Karpas-422 (cell line): ENCODE measurements around the gene NRARP. TPM values are rescaled to one million over a fixed set of nuclear protein-coding genes. Genes with fewer than 3 reads are reported as not detected.

Experiments
- DNase-seq: peaks from one replicate; pipeline ENCODE4 v3.0.0-alpha.2; 2015
- H2AFZ ChIP-seq: fragments of 200-600 bp; sonication (generic); 2 replicates; pipeline ENCODE4 v1.6.1; 2014; ENCODE audit warnings: antibody characterized with exemption, low read length, mixed read lengths
- H3K27ac ChIP-seq: fragments of 200-600 bp; sonication (generic); 2 replicates; pipeline ENCODE4 v1.5.1; 2014; ENCODE audit warnings: mild to moderate bottlenecking, low read length, moderate library complexity
- H3K27me3 ChIP-seq: fragments of 200-600 bp; sonication (generic); 2 replicates; pipeline ENCODE4 v1.6.1; 2014; ENCODE audit warnings: low read length, mixed read lengths
- H3K36me3 ChIP-seq: fragments of 200-600 bp; sonication (generic); 2 replicates; pipeline ENCODE4 v1.6.1; 2014; ENCODE audit warnings: low read length, mixed read lengths; ENCODE audit not compliant: insufficient read depth
- H3K4me1 ChIP-seq: fragments of 200-600 bp; sonication (generic); 2 replicates; pipeline ENCODE4 v1.6.1; 2014; ENCODE audit warnings: mild to moderate bottlenecking, low read length, mixed read lengths
- H3K4me2 ChIP-seq: fragments of 200-600 bp; sonication (generic); 2 replicates; pipeline ENCODE4 v1.6.1; 2014; ENCODE audit warnings: low read length, low read depth, mild to moderate bottlenecking; ENCODE audit not compliant: poor library complexity, severe bottlenecking
- H3K4me3 ChIP-seq: fragments of 200-600 bp; sonication (generic); 2 replicates; pipeline ENCODE4 v1.5.1; 2014; ENCODE audit warnings: mild to moderate bottlenecking, antibody characterized with exemption, low read length, mixed read lengths
- H3K79me2 ChIP-seq: fragments of 200-600 bp; sonication (generic); 2 replicates; pipeline ENCODE4 v1.6.1; 2014; ENCODE audit warnings: mild to moderate bottlenecking, low read length, mixed read lengths
- H3K9ac ChIP-seq: fragments of 200-600 bp; sonication (generic); 2 replicates; pipeline ENCODE4 v1.6.0; 2014; ENCODE audit warnings: low read length
- H3K9me2 ChIP-seq: fragments of 200-600 bp; sonication (generic), shearing (Covaris generic); replicated peaks from 2 replicates; pipeline ENCODE4 v1.6.0; 2014; ENCODE audit warnings: mild to moderate bottlenecking, low read length, moderate library complexity; ENCODE audit not compliant: insufficient read depth
- H3K9me3 ChIP-seq: fragments of 300-700, 200-600 bp; sonication (generic); 2 replicates; pipeline ENCODE4 v1.6.1; 2014; ENCODE audit warnings: low read length, mixed read lengths
- H4K20me1 ChIP-seq: fragments of 200-600 bp; sonication (generic); 2 replicates; pipeline ENCODE4 v1.6.1; 2014; ENCODE audit warnings: mild to moderate bottlenecking, antibody characterized with exemption, low read length, low read depth; ENCODE audit not compliant: insufficient read depth
- total RNA-seq: library from RNA; depleted of rRNA; stranded (reverse); fragments of >200 nt; shearing (Covaris generic); gene quantifications from 2 replicates; pipeline ENCODE4 v1.2.3, GENCODE V29; 2014; ENCODE audit warnings: low replicate concordance; rRNA removed

NRARP gene
- total RNA-seq, 1 experiment from 2014 or later: 1.4 TPM

DNA sequence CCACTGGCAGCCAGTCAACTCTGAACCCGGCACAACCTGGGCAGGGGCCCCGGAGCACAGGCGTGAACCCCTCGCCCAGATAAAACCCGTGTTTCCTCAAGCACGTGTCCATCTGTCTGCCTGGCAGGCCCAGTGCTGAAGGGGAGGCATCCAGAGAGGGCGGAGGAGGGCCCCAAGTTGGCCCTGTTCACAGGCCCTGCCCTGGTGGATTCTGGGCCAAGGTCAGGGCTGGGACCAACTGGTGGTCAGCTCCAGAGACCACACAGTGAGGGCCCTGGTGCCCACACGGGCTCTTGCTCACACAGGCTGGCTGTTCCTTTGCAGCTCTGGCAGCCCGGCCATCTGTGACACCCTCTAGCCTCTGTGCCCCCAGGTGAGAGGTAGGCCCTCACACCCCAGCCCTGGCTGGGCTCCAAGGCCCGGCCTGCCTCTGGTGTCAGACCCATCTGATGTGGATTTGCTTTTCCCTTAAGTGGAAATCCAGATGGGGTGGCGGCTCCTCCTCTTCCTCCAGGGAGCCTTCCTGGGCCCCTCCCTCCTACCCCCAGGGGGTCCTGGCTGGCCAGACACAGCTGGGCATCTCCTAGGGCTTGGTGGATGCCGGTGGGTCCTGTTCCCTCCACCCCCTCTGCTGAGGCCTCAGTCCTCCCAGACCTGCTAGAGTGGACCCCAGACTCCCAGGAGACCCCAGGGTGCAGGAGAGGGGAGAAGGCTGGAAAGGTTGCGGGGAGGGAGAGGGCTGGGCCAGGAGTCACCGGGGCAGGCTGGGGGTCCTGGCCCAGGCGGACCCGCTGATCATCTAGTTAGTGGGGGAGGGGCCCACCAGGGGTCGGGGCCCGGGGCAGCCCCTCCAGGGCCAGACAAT, 51.5 kb downstream of the NRARP start:
- H3K4me2 ChIP-seq: no peak overlapping the region
- no peak overlapping the region for H3K4me3 ChIP-seq
- no peak overlapping the region for H3K9ac ChIP-seq
- H3K9me3 ChIP-seq: no peaks in the 10 kb centered on the region
- H2AFZ ChIP-seq: no peak overlapping the region
- no peaks in the 10 kb centered on the region for H3K9me2 ChIP-seq
- peaks cover 31% of the 10 kb centered on the region for H3K4me1 ChIP-seq
- H3K36me3 ChIP-seq: no peaks in the 10 kb centered on the region
- H3K27ac ChIP-seq: no peak overlapping the region
- peaks cover 3% of the 10 kb centered on the region for H3K79me2 ChIP-seq
- DNase-seq: no peak
- no peaks in the 10 kb centered on the region for H3K27me3 ChIP-seq
- H4K20me1 ChIP-seq: 0 out of 2 replicates have a peak, but pooled peaks cover under 1% of the 10 kb centered on the region

Other genes with a start within 250 kb of the NRARP start
- gene ENTPD2, start 248.2 kb downstream of the NRARP start, total RNA-seq: not detected in 2 replicates
- gene SAPCD2, start 231.7 kb downstream of the NRARP start, total RNA-seq: 18.6 and 53.2 TPM in 2 replicates
- 15.1 and 26.2 TPM in 2 replicates for gene UAP1L1, start 224.8 kb downstream of the NRARP start, total RNA-seq
- gene MAN1B1, start 215.3 kb downstream of the NRARP start, total RNA-seq: 28.9 and 58.1 TPM in 2 replicates
- 114 and 237 TPM in 2 replicates for gene DPP7, start 187.5 kb downstream of the NRARP start, total RNA-seq
- not detected in 2 replicates for gene GRIN1, start 163.1 kb downstream of the NRARP start, total RNA-seq
- gene LRRC26, start 132.2 kb downstream of the NRARP start, total RNA-seq: not detected in 2 replicates
- gene TMEM210, start 130.2 kb downstream of the NRARP start, total RNA-seq: not detected in 2 replicates
- 16.8 and 28.0 TPM in 2 replicates for gene ANAPC2, start 113.7 kb downstream of the NRARP start, total RNA-seq
- gene SSNA1, start 113.6 kb downstream of the NRARP start, total RNA-seq: 48.9 and 101 TPM in 2 replicates
- gene TPRN, start 101.5 kb downstream of the NRARP start, total RNA-seq: 5.7 and 15.2 TPM in 2 replicates
- 30.6 and 39.8 TPM in 2 replicates for gene TMEM203, start 96.6 kb downstream of the NRARP start, total RNA-seq
- 7.8 and 13.1 TPM in 2 replicates for gene NDOR1, start 96.6 kb downstream of the NRARP start, total RNA-seq
- gene RNF208, start 80.0 kb downstream of the NRARP start, total RNA-seq: 0.26 and 0.36 TPM in 2 replicates
- gene CYSRT1, start 77.1 kb downstream of the NRARP start, total RNA-seq: 0.75 and 1.2 TPM in 2 replicates
- gene RNF224, start 74.8 kb downstream of the NRARP start, total RNA-seq: 0.37 TPM in 1 of 2 replicates, not detected in the other
- gene SLC34A3, start 71.4 kb downstream of the NRARP start, total RNA-seq: not detected in 2 replicates
- 97.1 and 152 TPM in 2 replicates for gene TUBB4B, start 61.0 kb downstream of the NRARP start, total RNA-seq
- 0.61 and 0.86 TPM in 2 replicates for gene STPG3, start 51.0 kb downstream of the NRARP start, total RNA-seq
- 17.8 and 42.7 TPM in 2 replicates for gene NELFB, start 46.9 kb downstream of the NRARP start, total RNA-seq
- gene TOR4A, start 24.5 kb downstream of the NRARP start, total RNA-seq: 8.8 and 19.2 TPM in 2 replicates
- 2.8 and 7.8 TPM in 2 replicates for gene EXD3, start 120.9 kb upstream of the NRARP start, total RNA-seq
- 0.51 TPM in 1 of 2 replicates, not detected in the other for gene NOXA1, start 121.1 kb upstream of the NRARP start, total RNA-seq
- not detected in 2 replicates for gene ENTPD8, start 139.1 kb upstream of the NRARP start, total RNA-seq
- gene NSMF, start 157.1 kb upstream of the NRARP start, total RNA-seq: 36.4 and 55.4 TPM in 2 replicates
- 1.8 and 3.3 TPM in 2 replicates for gene PNPLA7, start 248.1 kb upstream of the NRARP start, total RNA-seq
- 46.9 and 115 TPM in 2 replicates for gene MRPL41, start 249.6 kb upstream of the NRARP start, total RNA-seq